Esophagus squamous epithelium (tissue), 5 donors: ENCODE data around the gene LKAAEAR1. TPM values are rescaled to one million over a fixed set of nuclear protein-coding genes. Genes with fewer than 3 reads are reported as not detected.

Source experiments
- DNase-seq: peaks from one replicate; lab custom pipeline; 2025; lab: John Stamatoyannopoulos, UW
- H3K27ac ChIP-seq, 4 donors: fragments of 200-600 bp; sonication (generic); one replicate each; pipeline ENCODE4 v1.5.1; 2016 to 2019; ENCODE audit warnings: mild to moderate bottlenecking in 1 of 4
- H3K27me3 ChIP-seq, 4 donors: fragments of 200-600 bp; sonication (generic); 1 replicate in 3 of 4; 2 replicates in 1 of 4; pipeline versions ENCODE4 v1.5.1 to v1.6.0; 2017 to 2021; ENCODE audit warnings: antibody characterized with exemption in 1 of 4
- H3K36me3 ChIP-seq, 3 donors: fragments of 200-600 bp; sonication (generic); one replicate each; pipeline ENCODE4 v1.5.1; 2016 to 2019
- H3K4me1 ChIP-seq, 3 donors: fragments of 200-600 bp; sonication (generic); one replicate each; pipeline ENCODE4 v1.5.1; 2017 to 2019
- H3K4me3 ChIP-seq, 4 donors: fragments of 200-600 bp; sonication (generic); 1 replicate in 3 of 4; 2 replicates in 1 of 4; pipeline ENCODE4 v1.5.1; 2016 to 2019; ENCODE audit warnings: mild to moderate bottlenecking in 2 of 4, moderate library complexity in 1 of 4
- H3K9me3 ChIP-seq, 3 donors: fragments of 200-600 bp; sonication (generic); one replicate each; pipeline ENCODE4 v1.5.1; 2016 to 2019
- CTCF ChIP-seq, 6 experiments: fragments of 450-650 bp in 4 of 6; fragments of 200-600 bp in 2 of 6; sonication (generic) in 2 of 6; IDR thresholded peaks; one replicate each; pipeline ENCODE4 v1.5.1; 2016 to 2019; ENCODE audit warnings: antibody characterized with exemption in 6 of 6, mild to moderate bottlenecking in 4 of 6, moderate library complexity in 4 of 6
- POLR2A ChIP-seq, 4 donors: fragments of 450-650 bp; IDR thresholded peaks; one replicate each; pipeline ENCODE4 v1.6.1; 2017; ENCODE audit warnings: antibody characterized with exemption in 4 of 4, mild to moderate bottlenecking in 4 of 4, moderate library complexity in 3 of 4
- WGBS, 2 donors: methylation state at CpG; one replicate each; pipeline ENCODE4 v1.1.5; 2018; 5-methylcytosine and 5-hydroxymethylcytosine counted together
- intact Hi-C: fragments of 100-400 bp; cut with DNase I; formaldehyde crosslinking; loops from one replicate; pipeline ENCODE4 v1.15.0; 2022
- total RNA-seq, 4 donors: library from RNA; depleted of rRNA; stranded (reverse); fragments of >200 nt; gene quantifications; one replicate each; pipeline ENCODE4 v1.1.0, GENCODE V29; 2016
- donor health status: DM: yes; HTN: yes; CAD: no.

Gene LKAAEAR1
- total RNA-seq, 4 donors from 2014 or later: not detected

GRCh38 chr20:64105846-64106434, 21.7 kb upstream of the LKAAEAR1 start:
- DNase-seq: no peak
- H3K4me1 ChIP-seq: peaks cover 5 to 13% (median 11%) of the 10 kb centered on the region in 3 donors
- intact Hi-C loops: no loop called here
- H3K27me3 ChIP-seq: peaks cover 13 to 73% (median 20%) of the 10 kb centered on the region in 4 donors
- no peak overlapping the region for H3K27ac ChIP-seq
- H3K36me3 ChIP-seq: no peaks in the 10 kb centered on the region
- TF ChIP-seq POLR2A (IDR thresholded peaks at IDR 0.05): no peak
- TF ChIP-seq CTCF (IDR thresholded peaks at IDR 0.05): no peak
- no peaks in the 10 kb centered on the region for H3K9me3 ChIP-seq
- H3K4me3 ChIP-seq: no peak overlapping the region
- 82 to 89% methylated on average over 8 to 30 of the region's 39 CpGs for WGBS, 2 donors

GRCh38 chr20:64104667-64105451, 20.7 kb upstream of the LKAAEAR1 start:
- H3K9me3 ChIP-seq: no peaks in the 10 kb centered on the region
- no peak for TF ChIP-seq POLR2A (IDR thresholded peaks at IDR 0.05)
- TF ChIP-seq CTCF (IDR thresholded peaks at IDR 0.05): no peak
- H3K36me3 ChIP-seq: no peaks in the 10 kb centered on the region
- intact Hi-C loops: no loop called here
- H3K4me3 ChIP-seq: no peak overlapping the region
- 73 to 77% methylated on average over 8 to 12 of the region's 25 CpGs for WGBS, 2 donors
- H3K27me3 ChIP-seq: peaks cover 13 to 84% (median 21%) of the 10 kb centered on the region in 4 donors
- peaks cover 5 to 13% (median 11%) of the 10 kb centered on the region in 3 donors for H3K4me1 ChIP-seq
- DNase-seq: no peak
- H3K27ac ChIP-seq: no peak overlapping the region

- H3K4me1 ChIP-seq: peaks cover 5 to 13% (median 11%) of the 10 kb centered on the region in 3 donors
- no peaks in the 10 kb centered on the region for H3K9me3 ChIP-seq
- intact Hi-C loops: no loop called here
- no peak for DNase-seq
- 68 to 74% methylated on average over 12 to 13 of the region's 20 CpGs for WGBS, 2 donors
- H3K27me3 ChIP-seq: peaks cover 13 to 81% (median 21%) of the 10 kb centered on the region in 4 donors
- no peak overlapping the region for H3K4me3 ChIP-seq
- TF ChIP-seq CTCF (IDR thresholded peaks at IDR 0.05): no peak
- no peak for TF ChIP-seq POLR2A (IDR thresholded peaks at IDR 0.05)
- H3K36me3 ChIP-seq: no peaks in the 10 kb centered on the region
- no peak overlapping the region for H3K27ac ChIP-seq
Measured at GRCh38 chr20:64103871-64104666, 19.9 kb upstream of the LKAAEAR1 start.

GRCh38 chr20:64102647-64103354, 18.6 kb upstream of the LKAAEAR1 start:
- Histone ChIP-seq H3K4me3 (peak overlapping the region in 3 of 4 donors; percentile 15 to 60 (median 43)), H3K9me3 (no peaks in the 10 kb centered on the region), H3K36me3 (no peaks in the 10 kb centered on the region), H3K4me1 (peaks cover 5 to 13% (median 11%) of the 10 kb centered on the region in 3 donors), H3K27me3 (peaks cover 13 to 73% (median 21%) of the 10 kb centered on the region in 4 donors), H3K27ac (no peak overlapping the region)
- intact Hi-C loops: no loop called here
- TF ChIP-seq CTCF (IDR thresholded peaks at IDR 0.05) (no peak), POLR2A (IDR thresholded peaks at IDR 0.05) (no peak)
- 60 to 64% methylated on average over 6 to 8 of the region's 30 CpGs for WGBS, 2 donors
- no peak for DNase-seq
